Activated CD4-positive, alpha-beta T cell treated with anti-CD3 and anti-CD28 coated beads for 24 hours (primary cell): ENCODE results near the gene TBCK.
"Not testable (repeated sequence)": the region's sequence is repeated elsewhere in the genome, so short reads cannot be mapped to it uniquely, and the experiment has no call there.

ENCODE experiments used
- DNase-seq, 2 donors: peaks; one replicate each; pipeline ENCODE4 v3.0.0-alpha.2; 2020; ENCODE audit warnings: low read depth in 2 of 2

The TBCK gene

DNA sequence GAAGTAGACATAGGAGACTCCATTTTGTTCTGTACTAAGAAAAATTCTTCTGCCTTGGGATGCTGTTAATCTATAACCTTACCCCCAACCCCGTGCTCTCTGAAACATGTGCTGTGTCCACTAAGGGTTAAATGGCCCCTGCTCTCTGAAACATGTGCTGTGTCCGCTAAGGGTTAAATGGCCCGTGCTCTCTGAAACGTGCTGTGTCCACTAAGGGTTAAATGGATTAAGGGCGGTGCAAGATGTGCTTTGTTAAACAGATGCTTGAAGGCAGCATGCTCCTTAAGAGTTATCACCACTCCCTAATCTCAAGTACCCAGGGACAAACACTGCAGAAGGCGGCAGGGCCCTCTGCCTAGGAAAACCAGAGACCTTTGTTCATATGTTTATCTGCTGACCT lies 5.8 kb upstream of the TBCK start:
- not testable (repeated sequence) for DNase-seq

DNA sequence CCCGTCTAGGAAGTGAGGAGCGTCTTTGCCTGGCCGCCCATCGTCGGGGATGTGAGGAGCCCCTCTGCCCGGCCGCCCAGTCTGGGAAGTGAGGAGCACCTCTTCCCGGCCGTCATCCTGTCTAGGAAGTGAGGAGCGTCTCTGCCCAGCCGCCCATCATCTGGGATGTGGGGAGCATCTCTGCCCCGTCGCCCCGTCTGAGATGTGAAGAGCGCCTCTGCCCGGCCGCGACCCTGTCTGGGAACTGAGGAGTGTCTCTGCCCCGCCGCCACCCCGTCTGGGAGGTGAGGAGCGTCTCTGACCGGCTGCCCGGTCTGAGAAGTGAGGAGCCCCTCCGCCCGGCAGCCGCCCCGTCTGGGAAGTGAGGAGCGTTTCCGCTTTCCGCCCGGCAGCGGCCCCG lies 5.2 kb upstream of the TBCK start:
- not testable (repeated sequence) for DNase-seq

DNA sequence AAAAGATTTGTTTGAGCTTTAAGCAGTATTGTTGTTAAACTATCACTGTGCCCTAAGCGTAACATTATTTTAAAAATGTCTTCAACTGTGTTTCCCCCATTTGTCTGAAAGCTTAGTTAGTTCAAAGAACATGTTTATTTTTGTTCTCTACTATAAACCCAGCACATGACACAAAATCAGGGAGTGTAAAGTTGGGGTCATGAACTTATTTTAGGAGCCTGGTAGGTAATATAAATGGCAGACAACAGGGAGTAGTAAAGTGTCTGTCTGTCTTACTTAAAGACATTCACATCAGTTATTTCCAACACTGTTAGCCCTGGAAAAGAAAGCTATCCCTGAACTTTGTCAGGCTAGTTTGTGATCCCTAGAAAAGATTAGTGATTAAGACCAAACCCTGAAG lies 4.2 kb upstream of the TBCK start:
- DNase-seq = no peak

DNA sequence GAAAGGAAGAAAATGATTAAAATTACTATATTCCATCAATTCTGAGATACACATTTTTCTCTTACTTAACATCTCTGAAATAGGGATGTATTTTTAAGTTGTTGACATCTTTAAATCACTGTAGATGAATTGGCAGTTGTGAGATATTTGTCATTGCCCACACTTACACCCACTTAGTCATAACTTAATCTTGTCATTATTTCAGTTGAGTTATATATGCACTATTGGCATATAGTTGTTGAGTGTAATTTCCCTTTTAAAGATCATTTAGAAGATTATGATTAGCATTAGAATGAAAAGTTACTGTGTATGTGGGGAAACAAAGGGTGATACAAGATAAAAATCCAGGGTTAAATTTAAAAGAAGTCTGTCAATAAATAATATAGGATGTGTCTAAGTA lies 2.5 kb upstream of the TBCK start:
- no peak for DNase-seq

DNA sequence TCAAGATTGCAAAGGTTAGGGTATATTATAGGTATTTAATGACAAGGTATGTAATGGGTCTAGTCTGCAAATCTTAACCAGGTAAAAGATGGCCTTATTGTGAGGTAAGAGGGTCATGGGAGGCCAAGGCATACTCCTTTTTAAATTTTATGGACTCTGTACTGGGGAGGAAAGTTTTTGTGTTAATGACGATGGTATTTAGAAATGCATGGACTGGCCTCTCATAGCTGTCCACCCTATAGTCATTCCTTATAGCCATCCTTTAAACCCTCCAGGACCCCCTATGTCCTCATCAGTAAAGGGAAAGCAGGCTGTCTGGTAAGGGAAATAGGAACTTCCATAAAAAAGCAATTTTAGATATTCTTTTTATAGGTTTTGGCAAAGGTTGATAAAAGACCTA lies 1.8 kb upstream of the TBCK start:
- no peak for DNase-seq

GRCh38 chr4:106316773-106317409 lies 882 bp upstream of the TBCK start:
- no peak for DNase-seq

- peak in 1 of 2 donors; percentile 25 for DNase-seq
Observed at GRCh38 chr4:106315476-106315967, 487 bp downstream of the TBCK start.

GRCh38 chr4:106314960-106315359 lies 1.0 kb downstream of the TBCK start:
- no peak for DNase-seq

GRCh38 chr4:106312997-106313522 lies 2.9 kb downstream of the TBCK start:
- DNase-seq = no peak

GRCh38 chr4:106312377-106312776 lies 3.6 kb downstream of the TBCK start:
- no peak for DNase-seq

DNA sequence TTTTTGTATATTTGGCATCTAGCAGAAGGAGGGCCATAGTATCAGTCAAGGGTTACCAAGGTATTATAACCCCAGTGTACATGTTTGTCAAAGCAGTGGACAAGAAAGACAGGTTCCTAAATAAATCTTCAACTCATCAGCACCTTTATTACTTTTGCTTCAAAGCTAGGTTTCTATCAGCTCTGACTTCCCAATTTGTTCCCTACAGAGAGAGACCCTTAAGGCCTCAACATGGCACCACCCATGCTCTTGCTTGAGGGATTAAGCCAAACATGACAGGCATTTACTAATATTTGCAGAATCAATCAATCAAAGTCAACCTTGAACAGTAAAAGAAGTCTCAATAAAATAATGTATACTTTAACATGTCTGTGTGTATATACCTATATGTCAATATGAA lies 9.4 kb downstream of the TBCK start:
- no peak for DNase-seq

DNA sequence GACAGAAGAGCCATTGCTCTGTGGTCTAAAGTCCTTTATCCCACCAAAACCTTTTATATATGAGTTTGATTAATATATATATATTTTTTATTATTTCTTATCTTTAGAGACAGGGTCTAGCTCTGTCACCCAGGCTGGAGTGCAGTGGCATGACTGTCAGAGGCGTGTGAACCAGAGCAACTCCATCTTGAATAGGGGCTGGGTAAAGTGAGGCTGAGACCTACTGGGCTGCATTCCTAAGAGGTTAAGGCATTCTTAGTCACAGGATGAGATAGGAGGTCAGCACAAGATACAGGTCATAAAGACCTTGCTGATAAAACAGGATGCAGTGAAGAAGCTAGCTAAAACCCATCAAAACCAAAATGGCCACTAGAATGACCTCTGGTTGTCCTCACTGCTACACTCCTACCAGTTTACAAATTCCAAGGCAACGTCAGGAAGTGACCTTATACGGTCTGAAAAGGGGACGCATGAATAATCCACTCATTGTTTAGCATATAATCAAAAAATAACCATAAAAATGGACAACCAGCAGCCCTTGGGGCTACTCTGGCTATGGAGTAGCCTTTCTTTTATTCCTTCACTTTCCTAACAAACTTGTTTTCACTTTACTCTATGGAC lies 10.5 kb downstream of the TBCK start:
- no peak for DNase-seq

DNA sequence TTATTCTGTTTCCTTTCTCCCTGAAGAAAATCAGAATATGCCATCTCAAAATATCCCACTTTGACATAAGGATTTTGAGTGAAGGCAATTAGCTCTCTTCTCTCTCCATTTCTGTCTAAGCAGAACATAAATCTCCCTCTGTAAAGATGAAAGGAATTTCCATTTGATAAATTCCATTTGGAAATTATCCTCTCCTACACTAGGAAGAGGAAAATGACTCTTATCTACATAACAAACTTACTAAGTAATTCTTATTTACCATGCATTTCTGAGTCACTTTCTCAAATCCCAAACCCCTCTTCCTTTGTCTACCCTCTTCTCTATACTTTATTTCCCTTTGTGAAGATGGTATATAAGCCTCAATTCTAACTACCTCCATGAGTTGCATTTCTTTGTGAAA lies 11.4 kb downstream of the TBCK start:
- DNase-seq = no peak

DNA sequence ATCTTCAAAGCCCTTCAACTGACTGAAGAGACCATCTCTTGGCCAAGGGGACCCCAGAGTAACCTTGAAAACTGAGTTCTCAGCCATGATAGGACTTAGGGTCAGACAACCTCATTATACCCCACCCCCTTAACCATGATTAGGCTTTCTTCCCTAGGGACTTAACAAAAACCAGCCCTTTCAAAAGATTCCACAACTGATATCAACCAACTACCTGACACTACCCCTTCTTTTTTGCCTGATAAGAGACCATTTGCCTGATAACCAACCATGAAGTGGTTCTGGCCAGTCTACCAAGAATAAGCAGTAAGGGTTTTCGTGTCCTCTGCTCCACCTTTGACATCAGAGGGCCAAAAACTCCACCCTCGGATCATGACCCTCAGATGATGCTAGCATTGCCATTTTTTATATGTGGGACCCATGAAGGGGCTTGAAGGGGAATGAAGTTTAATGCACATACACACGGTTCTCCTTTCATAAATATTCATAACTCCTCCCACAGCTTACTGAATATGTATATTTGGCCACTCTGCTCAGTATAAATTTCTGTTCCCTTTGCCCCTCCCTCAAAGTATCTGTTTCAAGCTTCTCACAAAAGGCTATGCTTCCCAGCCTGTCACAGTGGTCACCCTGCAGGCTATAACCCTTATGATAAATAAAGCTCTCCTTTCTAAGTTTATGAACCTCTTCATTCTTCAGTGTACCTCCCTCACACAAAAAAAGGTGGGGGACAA lies 12.3 kb downstream of the TBCK start:
- DNase-seq = no peak

DNA sequence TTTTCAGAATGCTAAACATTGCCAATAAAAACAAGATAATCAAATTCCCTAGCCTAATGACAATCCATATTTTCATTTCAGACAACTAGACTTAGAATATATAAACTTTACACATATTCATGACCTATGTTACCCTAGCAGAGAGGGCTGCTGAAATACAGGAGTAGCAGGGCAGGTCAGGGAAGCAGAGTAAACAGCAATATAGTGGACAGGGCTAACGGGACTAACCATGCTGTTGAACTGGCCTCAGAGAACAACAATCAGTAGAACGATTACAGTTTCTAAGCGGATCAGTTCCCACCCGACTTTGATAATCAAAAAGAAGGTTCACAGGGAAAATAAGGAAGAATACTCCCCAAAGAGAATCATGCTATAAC lies 14.0 kb downstream of the TBCK start:
- no peak for DNase-seq

GRCh38 chr4:106301393-106302061 lies 14.5 kb downstream of the TBCK start:
- DNase-seq = no peak

GRCh38 chr4:106299977-106300376 lies 16.0 kb downstream of the TBCK start:
- no peak for DNase-seq

GRCh38 chr4:106297245-106298035 lies 18.6 kb downstream of the TBCK start:
- DNase-seq = no peak

GRCh38 chr4:106294062-106294461 lies 21.9 kb downstream of the TBCK start:
- DNase-seq = no peak

DNA sequence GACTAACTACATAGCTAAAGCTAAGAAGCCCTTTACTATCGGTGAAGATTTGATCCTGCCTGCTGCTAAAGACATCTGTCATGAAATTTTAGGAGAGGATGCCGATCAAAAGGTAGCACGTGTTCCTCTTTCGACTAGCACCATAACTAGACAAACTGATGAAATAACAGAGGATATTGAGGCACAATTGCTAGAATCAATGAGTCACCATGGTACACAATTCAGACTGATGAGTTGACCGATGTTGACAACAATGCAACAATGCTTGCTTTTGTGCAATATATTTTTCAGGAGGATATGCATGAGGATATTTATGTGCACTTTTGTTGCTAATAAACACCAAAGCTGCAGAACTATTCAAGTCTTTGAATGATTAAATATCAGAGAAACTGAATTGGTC lies 24.3 kb downstream of the TBCK start:
- DNase-seq = no peak

DNA sequence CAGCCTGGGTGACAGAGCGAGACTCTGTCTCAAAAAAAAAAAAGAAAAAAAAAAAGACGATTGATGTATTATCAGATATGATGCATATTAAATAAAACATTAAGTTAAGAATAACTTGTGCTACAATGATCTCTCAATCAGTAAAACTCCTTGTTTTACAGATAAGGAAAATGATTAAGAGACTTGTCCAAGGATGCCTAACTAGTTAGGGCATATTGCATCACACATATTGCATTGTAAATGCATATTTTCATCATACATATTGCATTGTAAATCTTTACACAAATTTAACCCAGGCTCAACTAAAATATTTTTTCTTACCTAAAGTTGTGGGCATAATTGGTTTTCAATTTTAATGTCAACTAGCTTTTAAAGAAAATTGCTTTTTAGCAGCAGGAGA lies 26.3 kb downstream of the TBCK start:
- no peak for DNase-seq
